Lower lobe of right lung (tissue), 2 donors: ENCODE data around the gene UGCG. TPM values are rescaled to one million over a fixed set of nuclear protein-coding genes. Genes with fewer than 3 reads are reported as not detected.

Experiments used
- ATAC-seq, 2 donors: fragments of 200-7000 bp; cut with Tn5 transposase; one replicate each; pipeline ENCODE4 v1.9.1; 2020 to 2022; ENCODE audit warnings: mild to moderate bottlenecking in 2 of 2, moderate library complexity in 2 of 2
- DNase-seq: peaks from one replicate; pipeline ENCODE4 v3.0.0-alpha.2; 2020
- H3K27ac ChIP-seq: fragments of 200-600 bp; one replicate; pipeline ENCODE4 v1.8.0; 2022
- H3K27me3 ChIP-seq: fragments of 200-600 bp; one replicate; pipeline ENCODE4 v1.8.0; 2022; ENCODE audit warnings: low read depth
- H3K36me3 ChIP-seq: fragments of 200-600 bp; one replicate; pipeline ENCODE4 v1.8.0; 2022; ENCODE audit warnings: mild to moderate bottlenecking
- H3K4me1 ChIP-seq: fragments of 200-600 bp; one replicate; pipeline ENCODE4 v1.8.0; 2022
- H3K4me3 ChIP-seq: fragments of 200-600 bp; one replicate; pipeline ENCODE4 v1.8.0; 2022; ENCODE audit warnings: mild to moderate bottlenecking
- H3K9me3 ChIP-seq: fragments of 200-600 bp; one replicate; pipeline ENCODE4 v1.8.0; 2022
- CTCF ChIP-seq: fragments of 200-600 bp; IDR thresholded peaks from one replicate; pipeline ENCODE4 v1.8.0; 2022; ENCODE audit warnings: antibody characterized with exemption, mild to moderate bottlenecking
- intact Hi-C: fragments of 100-400 bp; cut with DNase I; formaldehyde crosslinking; loops from one replicate; pipeline ENCODE4 v1.11.0; 2022
- microRNA-seq: library from miRNA; unstranded; fragments of <30 nt; microRNA quantifications from one replicate; pipeline ENCODE4 v1.2.0, GENCODE V29; 2020; ENCODE audit warnings: borderline number of aligned reads
- total RNA-seq: library from RNA; stranded (reverse); fragmentation: NEBNext Ultra II Directional; extraction: Animal tissue kit (Norgen Biotek cat#: 25700); gene quantifications from one replicate; pipeline ENCODE4 v1.2.1, GENCODE V29; 2021
- donor health status: DM: no; HTN: yes; CAD: no; lungs with severe emphysema.

The UGCG gene
- total RNA-seq, 1 donor from 2014 or later: 41.3 TPM

GRCh38 chr9:111983484-111983908, 86.9 kb downstream of the UGCG start:
- DNase-seq (no peak), ATAC-seq (peak; percentile 9 to 24)
- no peak for TF ChIP-seq CTCF
- H3K27ac ChIP-seq: no peak overlapping the region
- peaks cover 12% of the 10 kb centered on the region for H3K4me1 ChIP-seq
- intact Hi-C loops: no loop called here
- no peaks in the 10 kb centered on the region for H3K9me3 ChIP-seq
- H3K4me3 ChIP-seq: no peak overlapping the region
- no peaks in the 10 kb centered on the region for H3K36me3 ChIP-seq
- H3K27me3 ChIP-seq: no peaks in the 10 kb centered on the region

- Histone ChIP-seq H3K27me3 (no peaks in the 10 kb centered on the region), H3K4me1 (peaks cover 12% of the 10 kb centered on the region), H3K9me3 (no peaks in the 10 kb centered on the region), H3K27ac (no peak overlapping the region), H3K4me3 (no peak overlapping the region), H3K36me3 (no peaks in the 10 kb centered on the region)
- intact Hi-C loops: no loop called here
- DNase-seq (no peak), ATAC-seq (no peak)
- no peak for TF ChIP-seq CTCF
Measured at GRCh38 chr9:111984086-111984802, 87.6 kb downstream of the UGCG start.

Small RNAs within 50 kb of the gene (microRNA-seq; reads per million reads assigned to microRNA genes)
- gene MIR4668: not detected

Other genes with a start within 250 kb of the UGCG start
- gene GNG10, start 235.2 kb upstream of the UGCG start, total RNA-seq: 50.0 TPM
- gene SHOC1, start 101.9 kb upstream of the UGCG start, total RNA-seq: 0.15 TPM